ENCODE data around the gene CPPED1.

- TF ChIP-seq SUZ12 (IDR thresholded peaks at IDR 0.05) (no peak), SP1 (IDR thresholded peaks at IDR 0.05) (no peak), FOXM1 (IDR thresholded peaks at IDR 0.05; ENCODE audit: borderline replicate concordance) (no peak)
Measured at GRCh38 chr16:12674524-12674923, 129.2 kb downstream of the CPPED1 start.

Data from HEK293T (cell line).